Right lobe of liver (tissue), 4 donors: ENCODE measurements around the gene FASLG.

Source experiments
- CTCF ChIP-seq, 4 donors: fragments of 200-600 bp in 3 of 4; fragments of 450-650 bp in 1 of 4; IDR thresholded peaks; one replicate each; pipeline versions ENCODE4 v1.5.1 to v1.8.0; 2016 to 2022; ENCODE audit warnings: antibody characterized with exemption in 4 of 4, mild to moderate bottlenecking in 2 of 4
- POLR2A ChIP-seq: fragments of 450-650 bp; IDR thresholded peaks from one replicate; pipeline ENCODE4 v1.6.1; 2017; ENCODE audit warnings: antibody characterized with exemption, mild to moderate bottlenecking
- donor health status: DM: no; HTN: no; CAD: no.
- donor health status: DM: no; HTN: no; CAD: no.
- donor health status: DM: no; HTN: yes; CAD: no.

GRCh38 chr1:172628401-172628800 lies 30.5 kb upstream of the FASLG start:
- TF ChIP-seq POLR2A: no peak
- TF ChIP-seq CTCF (IDR thresholded peaks at IDR 0.05): no peak
